ENCODE results near the gene FAH.

FAH gene

GRCh38 chr15:80199366-80199765, 46.6 kb downstream of the FAH start:
- peaks cover 9% of the 10 kb centered on the region; the same call in 1 of the 2 replicates for H3K27me3 ChIP-seq (ENCODE audit: control insufficient read depth, low read length)
- H3K9me2 ChIP-seq (replicated peaks; ENCODE audit: control insufficient read depth, low read length): no peaks in the 10 kb centered on the region
- H4K20me1 ChIP-seq (ENCODE audit: control insufficient read depth, insufficient read depth, low read depth, low read length): no peaks in the 10 kb centered on the region
- H3K4me3 ChIP-seq (ENCODE audit: low read length): no peak overlapping the region
- H3K79me2 ChIP-seq (ENCODE audit: control insufficient read depth, low read length): no peaks in the 10 kb centered on the region
- no peaks in the 10 kb centered on the region for H3F3A ChIP-seq (ENCODE audit: control insufficient read depth, insufficient read depth)
- H3K9me3 ChIP-seq (ENCODE audit: control insufficient read depth, insufficient read depth, low read length): no peaks in the 10 kb centered on the region
- H3K4me2 ChIP-seq (ENCODE audit: low read length): no peak overlapping the region
- TF ChIP-seq EZH2phosphoT487 (IDR thresholded peaks at IDR 0.05; ENCODE audit: borderline replicate concordance, low read length): no peak
- TF ChIP-seq CTCF (IDR thresholded peaks at IDR 0.05; ENCODE audit: low read depth, low read length, poor library complexity, severe bottlenecking): no peak
- no peak overlapping the region for H3K27ac ChIP-seq (ENCODE audit: low read depth, low read length)
- no peaks in the 10 kb centered on the region for H3K4me1 ChIP-seq (ENCODE audit: control insufficient read depth, low read length)
- H3K36me3 ChIP-seq (ENCODE audit: control insufficient read depth, low read length): no peaks in the 10 kb centered on the region

- Histone ChIP-seq H3K79me2 (ENCODE audit: control insufficient read depth, low read length) (no peaks in the 10 kb centered on the region), H3K9me3 (ENCODE audit: control insufficient read depth, insufficient read depth, low read length) (no peaks in the 10 kb centered on the region), H4K20me1 (ENCODE audit: control insufficient read depth, insufficient read depth, low read depth, low read length) (no peaks in the 10 kb centered on the region), H3F3A (ENCODE audit: control insufficient read depth, insufficient read depth) (no peaks in the 10 kb centered on the region), H3K27ac (ENCODE audit: low read depth, low read length) (no peak overlapping the region), H3K4me2 (ENCODE audit: low read length) (no peak overlapping the region), H3K9me2 (replicated peaks; ENCODE audit: control insufficient read depth, low read length) (no peaks in the 10 kb centered on the region), H3K27me3 (ENCODE audit: control insufficient read depth, low read length) (peaks cover 9% of the 10 kb centered on the region; the same call in 1 of the 2 replicates), H3K4me3 (ENCODE audit: low read length) (no peak overlapping the region), H3K4me1 (ENCODE audit: control insufficient read depth, low read length) (no peaks in the 10 kb centered on the region), H3K36me3 (ENCODE audit: control insufficient read depth, low read length) (no peaks in the 10 kb centered on the region)
- TF ChIP-seq EZH2phosphoT487 (IDR thresholded peaks at IDR 0.05; ENCODE audit: borderline replicate concordance, low read length) (no peak), CTCF (IDR thresholded peaks at IDR 0.05; ENCODE audit: low read depth, low read length, poor library complexity, severe bottlenecking) (no peak)
These were observed 47.1 kb downstream of the FAH start for GRCh38 chr15:80199869-80200268.

GRCh38 chr15:80201256-80202015, 48.6 kb downstream of the FAH start:
- Histone ChIP-seq H3K9me3 (ENCODE audit: control insufficient read depth, insufficient read depth, low read length) (no peaks in the 10 kb centered on the region), H3K4me1 (ENCODE audit: control insufficient read depth, low read length) (no peaks in the 10 kb centered on the region), H4K20me1 (ENCODE audit: control insufficient read depth, insufficient read depth, low read depth, low read length) (no peaks in the 10 kb centered on the region), H3K36me3 (ENCODE audit: control insufficient read depth, low read length) (no peaks in the 10 kb centered on the region), H3K27ac (ENCODE audit: low read depth, low read length) (no peak overlapping the region), H3K4me3 (ENCODE audit: low read length) (no peak overlapping the region), H3K79me2 (ENCODE audit: control insufficient read depth, low read length) (no peaks in the 10 kb centered on the region), H3K9me2 (replicated peaks; ENCODE audit: control insufficient read depth, low read length) (no peaks in the 10 kb centered on the region), H3K4me2 (ENCODE audit: low read length) (no peak overlapping the region), H3F3A (ENCODE audit: control insufficient read depth, insufficient read depth) (no peaks in the 10 kb centered on the region), H3K27me3 (ENCODE audit: control insufficient read depth, low read length) (peaks cover 16% of the 10 kb centered on the region)
- no peak for TF ChIP-seq CTCF (IDR thresholded peaks at IDR 0.05; ENCODE audit: low read depth, low read length, poor library complexity, severe bottlenecking)
- TF ChIP-seq EZH2phosphoT487 (IDR thresholded peaks at IDR 0.05; ENCODE audit: borderline replicate concordance, low read length): no peak

All from DOHH2 (cell line).